ENCODE results near the gene SYVN1.

Gene SYVN1

GRCh38 chr11:65172600-65172999 lies 38.3 kb upstream of the SYVN1 start:
- TF ChIP-seq CTCF (IDR thresholded peaks at IDR 0.05; ENCODE audit: insufficient read depth, low read length, poor library complexity, severe bottlenecking), result no peak
- no peak for DNase-seq (ENCODE audit: extremely low read depth, insufficient read length)

GRCh38 chr11:65170058-65170534 lies 35.8 kb upstream of the SYVN1 start, which contains the start of gene SPDYC:
Gene SPDYC (plus strand): TSS chr11:65170233. CDS start chr11:65171358, 1,125 bp downstream.
- no peaks in the 10 kb centered on the region for H3K36me3 ChIP-seq (ENCODE audit: control insufficient read depth, insufficient read depth, low read length)

More at GRCh38 chr11:65172600-65172999, 38.3 kb upstream of the SYVN1 start:
- no peak overlapping the region for H3K4me3 ChIP-seq (replicated peaks; ENCODE audit: low read depth, low read length)
- H3K36me3 ChIP-seq (ENCODE audit: control insufficient read depth, insufficient read depth, low read length), result no peaks in the 10 kb centered on the region
- no peaks in the 10 kb centered on the region for H3K27me3 ChIP-seq (replicated peaks; ENCODE audit: control insufficient read depth, insufficient read depth, low read length)

GRCh38 chr11:65169164-65169641 lies 34.9 kb upstream of the SYVN1 start:
- DNase-seq (ENCODE audit: extremely low read depth, insufficient read length), result peak; percentile 41
- no peak for TF ChIP-seq CTCF (IDR thresholded peaks at IDR 0.05; ENCODE audit: insufficient read depth, low read length, poor library complexity, severe bottlenecking)
- no peaks in the 10 kb centered on the region for H3K27me3 ChIP-seq (replicated peaks; ENCODE audit: control insufficient read depth, insufficient read depth, low read length)
- H3K4me3 ChIP-seq (replicated peaks; ENCODE audit: low read depth, low read length), result no peak overlapping the region
- no peaks in the 10 kb centered on the region for H3K36me3 ChIP-seq (ENCODE audit: control insufficient read depth, insufficient read depth, low read length)

More at GRCh38 chr11:65170058-65170534, 35.8 kb upstream of the SYVN1 start, which contains the start of gene SPDYC:
- no peak for TF ChIP-seq CTCF (IDR thresholded peaks at IDR 0.05; ENCODE audit: insufficient read depth, low read length, poor library complexity, severe bottlenecking)
- Histone ChIP-seq H3K4me3 (replicated peaks; ENCODE audit: low read depth, low read length) (no peak within 1 kb of the TSS), H3K27me3 (replicated peaks; ENCODE audit: control insufficient read depth, insufficient read depth, low read length) (no peaks in the 10 kb centered on the region)
- no peak for DNase-seq (ENCODE audit: extremely low read depth, insufficient read length)

GRCh38 chr11:65167656-65168055 lies 33.3 kb upstream of the SYVN1 start:
- no peaks in the 10 kb centered on the region for H3K36me3 ChIP-seq (ENCODE audit: control insufficient read depth, insufficient read depth, low read length)
- TF ChIP-seq CTCF (IDR thresholded peaks at IDR 0.05; ENCODE audit: insufficient read depth, low read length, poor library complexity, severe bottlenecking), result no peak
- H3K27me3 ChIP-seq (replicated peaks; ENCODE audit: control insufficient read depth, insufficient read depth, low read length), result no peaks in the 10 kb centered on the region
- no peak overlapping the region for H3K4me3 ChIP-seq (replicated peaks; ENCODE audit: low read depth, low read length)
- no peak for DNase-seq (ENCODE audit: extremely low read depth, insufficient read length)

GRCh38 chr11:65166893-65167292 lies 32.6 kb upstream of the SYVN1 start:
- no peak overlapping the region for H3K4me3 ChIP-seq (replicated peaks; ENCODE audit: low read depth, low read length)
- DNase-seq (ENCODE audit: extremely low read depth, insufficient read length), result no peak
- TF ChIP-seq CTCF (IDR thresholded peaks at IDR 0.05; ENCODE audit: insufficient read depth, low read length, poor library complexity, severe bottlenecking), result no peak
- H3K27me3 ChIP-seq (replicated peaks; ENCODE audit: control insufficient read depth, insufficient read depth, low read length), result no peaks in the 10 kb centered on the region
- no peaks in the 10 kb centered on the region for H3K36me3 ChIP-seq (ENCODE audit: control insufficient read depth, insufficient read depth, low read length)
